ENCODE results near the gene LACRT. TPM values are rescaled to one million over a fixed set of nuclear protein-coding genes. Genes with fewer than 3 reads are reported as not detected.

Gene LACRT
- total and polyA plus RNA-seq, 2 donors (not counting 3 experiments of a cell fraction or from before 2014, with no cell fraction given) = not detected

DNA sequence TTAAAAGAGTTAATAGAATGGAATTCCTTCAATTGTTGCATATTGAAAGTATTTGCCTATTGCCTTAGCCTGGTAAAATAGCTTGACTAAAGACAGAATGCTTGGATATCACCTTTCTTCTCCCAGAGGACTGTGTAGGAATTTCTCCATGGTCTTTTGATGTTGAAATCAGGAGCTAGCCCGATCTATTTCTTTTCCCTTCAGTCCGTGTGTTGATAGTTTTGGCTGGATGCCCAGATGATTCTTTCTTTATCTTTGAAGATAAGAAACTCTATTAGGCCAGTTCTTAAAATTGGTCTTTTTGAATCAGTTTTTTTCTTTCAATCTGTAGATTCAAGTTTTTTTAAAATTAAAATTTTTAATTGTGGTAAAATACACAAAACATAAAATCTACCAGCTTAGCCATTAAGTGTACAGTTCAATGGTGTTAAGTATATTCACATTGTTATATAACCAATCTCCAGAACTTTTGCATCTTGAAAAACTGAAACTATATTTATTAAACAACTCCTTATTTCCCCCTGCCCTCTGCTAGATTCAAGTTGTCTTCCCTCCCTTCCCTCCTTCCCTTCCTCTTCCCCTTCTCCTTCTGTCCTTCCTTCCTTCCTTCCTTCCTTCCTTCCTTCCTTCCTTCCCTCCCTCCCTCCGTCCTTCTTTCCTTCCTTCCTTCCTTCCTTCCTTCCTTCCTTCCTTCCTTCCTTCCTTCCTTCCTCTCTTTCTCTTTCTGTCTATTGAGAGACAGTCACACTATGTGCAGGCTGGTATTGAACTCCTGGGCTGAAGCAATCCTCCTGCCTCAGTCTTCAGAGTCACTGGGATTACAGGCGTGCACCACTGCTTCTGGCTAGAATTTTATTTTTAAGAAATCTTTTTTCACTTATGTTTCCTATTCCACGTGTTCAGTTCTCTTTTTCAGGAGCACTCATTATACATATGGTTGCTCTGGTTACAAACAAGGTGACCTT is 10.1 kb downstream of the LACRT start:
- H3K9me1 ChIP-seq (replicated peaks; ENCODE audit: control insufficient read depth, extremely low read depth, insufficient read depth, low read length) = no peaks in the 10 kb centered on the region
- FAIRE-seq = no peak
- H2AFZ ChIP-seq (ENCODE audit: low read depth, low read length) = no peak overlapping the region
- H3K36me3 ChIP-seq (ENCODE audit: control insufficient read depth in 2 of 2, extremely low read depth in 1 of 2, insufficient read depth in 2 of 2, low read length in 2 of 2) = no peaks in the 10 kb centered on the region
- no peak overlapping the region for H3K27ac ChIP-seq (ENCODE audit: insufficient read depth, low read depth, low read length)
- H3K4me1 ChIP-seq (ENCODE audit: control insufficient read depth, extremely low read depth, insufficient read depth, low read length) = no peaks in the 10 kb centered on the region
- no peaks in the 10 kb centered on the region for H3K79me2 ChIP-seq (ENCODE audit: control insufficient read depth, insufficient read depth, low read length)
- ChIA-PET POLR2A (no interaction called here), CTCF (interaction anchor here (1.1 to 1.8 kb wide), 2 partner anchors 13 to 19 kb away, joined by 4 read pairs; no protein-coding TSS in a partner anchor)
- no TSS peak for BruUV-seq (replicated peaks)
- no peak for DNase-seq (ENCODE audit: low read depth, low spot score)
- dilution Hi-C loops (cut with MboI; ENCODE audit: extremely low pct_ligation_motif_present, low sequenced_read_pairs) = no loop called here
- H3K9me3 ChIP-seq (replicated peaks; ENCODE audit: control insufficient read depth, insufficient read depth, low read length) = no peaks in the 10 kb centered on the region
- H4K20me1 ChIP-seq (replicated peaks; ENCODE audit: control insufficient read depth, extremely low read depth, insufficient read depth, low read length) = no peaks in the 10 kb centered on the region
- H3K27me3 ChIP-seq (ENCODE audit: control insufficient read depth in 2 of 2, insufficient read depth in 2 of 2, low read length in 2 of 2) = peaks cover 2 to 12% of the 10 kb centered on the region in 2 experiments
- TF ChIP-seq MYC (IDR thresholded peaks at IDR 0.05; ENCODE audit: low read depth, low read length) = no peak
- no peak for TF ChIP-seq JUN (IDR thresholded peaks at IDR 0.05; ENCODE audit: borderline replicate concordance, insufficient read depth, insufficient read length, low read depth)
- no peak for TF ChIP-seq FOS (IDR thresholded peaks at IDR 0.05; ENCODE audit: borderline replicate concordance, insufficient read depth, low read length)
- no peak for TF ChIP-seq EZH2 (IDR thresholded peaks at IDR 0.05; ENCODE audit: borderline replicate concordance, low read depth, low read length, severe bottlenecking)
- TF ChIP-seq, protein P1, sequence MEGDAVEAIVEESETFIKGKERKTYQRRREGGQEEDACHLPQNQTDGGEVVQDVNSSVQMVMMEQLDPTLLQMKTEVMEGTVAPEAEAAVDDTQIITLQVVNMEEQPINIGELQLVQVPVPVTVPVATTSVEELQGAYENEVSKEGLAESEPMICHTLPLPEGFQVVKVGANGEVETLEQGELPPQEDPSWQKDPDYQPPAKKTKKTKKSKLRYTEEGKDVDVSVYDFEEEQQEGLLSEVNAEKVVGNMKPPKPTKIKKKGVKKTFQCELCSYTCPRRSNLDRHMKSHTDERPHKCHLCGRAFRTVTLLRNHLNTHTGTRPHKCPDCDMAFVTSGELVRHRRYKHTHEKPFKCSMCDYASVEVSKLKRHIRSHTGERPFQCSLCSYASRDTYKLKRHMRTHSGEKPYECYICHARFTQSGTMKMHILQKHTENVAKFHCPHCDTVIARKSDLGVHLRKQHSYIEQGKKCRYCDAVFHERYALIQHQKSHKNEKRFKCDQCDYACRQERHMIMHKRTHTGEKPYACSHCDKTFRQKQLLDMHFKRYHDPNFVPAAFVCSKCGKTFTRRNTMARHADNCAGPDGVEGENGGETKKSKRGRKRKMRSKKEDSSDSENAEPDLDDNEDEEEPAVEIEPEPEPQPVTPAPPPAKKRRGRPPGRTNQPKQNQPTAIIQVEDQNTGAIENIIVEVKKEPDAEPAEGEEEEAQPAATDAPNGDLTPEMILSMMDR (IDR thresholded peaks at IDR 0.05; ENCODE audit: extremely low read depth in 1 of 2, insufficient read depth in 1 of 2, low read depth in 1 of 2, low read length in 2 of 2) = no peak
- no peak for TF ChIP-seq POLR2AphosphoS5 (IDR thresholded peaks at IDR 0.05; ENCODE audit: insufficient read depth, low read depth, low read length)
- TF ChIP-seq POLR2A (IDR thresholded peaks at IDR 0.05; ENCODE audit: low read depth, low read length) = no peak
- TF ChIP-seq, protein P2, sequence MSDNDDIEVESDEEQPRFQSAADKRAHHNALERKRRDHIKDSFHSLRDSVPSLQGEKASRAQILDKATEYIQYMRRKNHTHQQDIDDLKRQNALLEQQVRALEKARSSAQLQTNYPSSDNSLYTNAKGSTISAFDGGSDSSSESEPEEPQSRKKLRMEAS (IDR thresholded peaks at IDR 0.05; ENCODE audit: insufficient read depth, insufficient read length) = no peak
- TF ChIP-seq GATA2 (IDR thresholded peaks at IDR 0.05; ENCODE audit: insufficient read depth, insufficient read length, low read depth, low read length) = no peak
- H3K9ac ChIP-seq (replicated peaks; ENCODE audit: extremely low read depth, insufficient read depth, low read length) = no peak overlapping the region
- H3K4me3 ChIP-seq (replicated peaks in 1 of 3; ENCODE audit: insufficient read depth in 1 of 3, low read depth in 1 of 3, low read length in 3 of 3) = no peak overlapping the region
- intact Hi-C loops (cut with micrococcal nuclease) = no loop called here
- H3K4me2 ChIP-seq (ENCODE audit: insufficient read depth, low read length) = no peak overlapping the region

Measured in endothelial cell of umbilical vein (primary cell).